Panc1 (cell line): ENCODE data around the gene CD300E.

Source experiments
- POLR2AphosphoS5 ChIP-seq: IDR thresholded peaks from 2 replicates; pipeline ENCODE4 v1.6.1; 2012; ENCODE audit warnings: mild to moderate bottlenecking, low read depth, low read length, moderate library complexity
- SIN3A ChIP-seq: IDR thresholded peaks from 2 replicates; pipeline ENCODE4 v1.6.1; 2012; ENCODE audit warnings: low read depth, mild to moderate bottlenecking, low read length, moderate library complexity, borderline replicate concordance; ENCODE audit not compliant: insufficient read depth
- TF ChIP-seq, protein P1 (sequence below): fragments of 450-650 bp; IDR thresholded peaks from 2 replicates; pipeline ENCODE4 v1.5.1; 2017; ENCODE audit warnings: mild to moderate bottlenecking
- TF ChIP-seq, protein P2 (sequence below), 2 experiments: IDR thresholded peaks; 2 replicates each; pipeline ENCODE4 v1.6.1; 2011 to 2012; ENCODE audit warnings: low read depth in 2 of 2, control low read depth in 1 of 2, low read length in 1 of 2, mild to moderate bottlenecking in 1 of 2, moderate library complexity in 1 of 2; ENCODE audit not compliant: insufficient read depth in 1 of 2

DNA sequence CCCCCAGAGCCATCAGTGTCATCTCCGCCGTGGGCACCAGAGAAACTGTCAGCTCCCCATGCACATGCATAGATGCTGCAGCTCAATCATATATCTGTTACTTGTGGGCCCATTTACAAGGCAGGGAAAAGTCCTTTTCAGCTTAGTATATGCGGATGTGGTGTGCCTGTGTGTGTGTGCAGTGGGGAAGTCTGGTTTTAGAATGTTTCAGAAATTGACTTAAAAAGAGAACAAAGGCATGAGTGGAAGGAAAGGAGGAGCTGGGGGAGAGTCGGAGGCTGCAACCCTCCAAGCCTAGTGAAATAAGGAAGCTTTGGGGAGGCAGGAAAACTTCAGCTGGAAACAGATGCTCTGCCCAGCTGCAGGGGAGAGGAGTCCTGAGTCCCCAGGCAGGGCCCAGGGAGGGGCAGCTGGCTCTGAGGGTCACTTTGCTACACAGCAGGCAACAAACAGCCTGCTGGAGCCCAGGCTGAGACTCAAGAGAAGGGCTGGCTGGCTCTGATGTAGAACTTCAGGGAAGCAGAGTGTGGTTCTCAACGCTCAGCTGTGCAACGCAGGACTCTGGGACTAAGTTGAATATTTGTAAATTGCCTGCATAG, 20.4 kb downstream of the CD300E start:
- TF ChIP-seq, protein P1, sequence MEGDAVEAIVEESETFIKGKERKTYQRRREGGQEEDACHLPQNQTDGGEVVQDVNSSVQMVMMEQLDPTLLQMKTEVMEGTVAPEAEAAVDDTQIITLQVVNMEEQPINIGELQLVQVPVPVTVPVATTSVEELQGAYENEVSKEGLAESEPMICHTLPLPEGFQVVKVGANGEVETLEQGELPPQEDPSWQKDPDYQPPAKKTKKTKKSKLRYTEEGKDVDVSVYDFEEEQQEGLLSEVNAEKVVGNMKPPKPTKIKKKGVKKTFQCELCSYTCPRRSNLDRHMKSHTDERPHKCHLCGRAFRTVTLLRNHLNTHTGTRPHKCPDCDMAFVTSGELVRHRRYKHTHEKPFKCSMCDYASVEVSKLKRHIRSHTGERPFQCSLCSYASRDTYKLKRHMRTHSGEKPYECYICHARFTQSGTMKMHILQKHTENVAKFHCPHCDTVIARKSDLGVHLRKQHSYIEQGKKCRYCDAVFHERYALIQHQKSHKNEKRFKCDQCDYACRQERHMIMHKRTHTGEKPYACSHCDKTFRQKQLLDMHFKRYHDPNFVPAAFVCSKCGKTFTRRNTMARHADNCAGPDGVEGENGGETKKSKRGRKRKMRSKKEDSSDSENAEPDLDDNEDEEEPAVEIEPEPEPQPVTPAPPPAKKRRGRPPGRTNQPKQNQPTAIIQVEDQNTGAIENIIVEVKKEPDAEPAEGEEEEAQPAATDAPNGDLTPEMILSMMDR = no peak
- TF ChIP-seq POLR2AphosphoS5 = no peak
- no peak for TF ChIP-seq SIN3A
- TF ChIP-seq, protein P2, sequence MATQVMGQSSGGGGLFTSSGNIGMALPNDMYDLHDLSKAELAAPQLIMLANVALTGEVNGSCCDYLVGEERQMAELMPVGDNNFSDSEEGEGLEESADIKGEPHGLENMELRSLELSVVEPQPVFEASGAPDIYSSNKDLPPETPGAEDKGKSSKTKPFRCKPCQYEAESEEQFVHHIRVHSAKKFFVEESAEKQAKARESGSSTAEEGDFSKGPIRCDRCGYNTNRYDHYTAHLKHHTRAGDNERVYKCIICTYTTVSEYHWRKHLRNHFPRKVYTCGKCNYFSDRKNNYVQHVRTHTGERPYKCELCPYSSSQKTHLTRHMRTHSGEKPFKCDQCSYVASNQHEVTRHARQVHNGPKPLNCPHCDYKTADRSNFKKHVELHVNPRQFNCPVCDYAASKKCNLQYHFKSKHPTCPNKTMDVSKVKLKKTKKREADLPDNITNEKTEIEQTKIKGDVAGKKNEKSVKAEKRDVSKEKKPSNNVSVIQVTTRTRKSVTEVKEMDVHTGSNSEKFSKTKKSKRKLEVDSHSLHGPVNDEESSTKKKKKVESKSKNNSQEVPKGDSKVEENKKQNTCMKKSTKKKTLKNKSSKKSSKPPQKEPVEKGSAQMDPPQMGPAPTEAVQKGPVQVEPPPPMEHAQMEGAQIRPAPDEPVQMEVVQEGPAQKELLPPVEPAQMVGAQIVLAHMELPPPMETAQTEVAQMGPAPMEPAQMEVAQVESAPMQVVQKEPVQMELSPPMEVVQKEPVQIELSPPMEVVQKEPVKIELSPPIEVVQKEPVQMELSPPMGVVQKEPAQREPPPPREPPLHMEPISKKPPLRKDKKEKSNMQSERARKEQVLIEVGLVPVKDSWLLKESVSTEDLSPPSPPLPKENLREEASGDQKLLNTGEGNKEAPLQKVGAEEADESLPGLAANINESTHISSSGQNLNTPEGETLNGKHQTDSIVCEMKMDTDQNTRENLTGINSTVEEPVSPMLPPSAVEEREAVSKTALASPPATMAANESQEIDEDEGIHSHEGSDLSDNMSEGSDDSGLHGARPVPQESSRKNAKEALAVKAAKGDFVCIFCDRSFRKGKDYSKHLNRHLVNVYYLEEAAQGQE (IDR thresholded peaks at IDR 0.05; ENCODE audit: insufficient read depth in 1 of 2, low read depth in 2 of 2, low read length in 1 of 2) = no peak
